Measurements from ENCODE around the gene GNG7.
"Not testable (repeated sequence)": the region's sequence is repeated elsewhere in the genome, so short reads cannot be mapped to it uniquely, and the experiment has no call there.

GNG7 gene

DNA sequence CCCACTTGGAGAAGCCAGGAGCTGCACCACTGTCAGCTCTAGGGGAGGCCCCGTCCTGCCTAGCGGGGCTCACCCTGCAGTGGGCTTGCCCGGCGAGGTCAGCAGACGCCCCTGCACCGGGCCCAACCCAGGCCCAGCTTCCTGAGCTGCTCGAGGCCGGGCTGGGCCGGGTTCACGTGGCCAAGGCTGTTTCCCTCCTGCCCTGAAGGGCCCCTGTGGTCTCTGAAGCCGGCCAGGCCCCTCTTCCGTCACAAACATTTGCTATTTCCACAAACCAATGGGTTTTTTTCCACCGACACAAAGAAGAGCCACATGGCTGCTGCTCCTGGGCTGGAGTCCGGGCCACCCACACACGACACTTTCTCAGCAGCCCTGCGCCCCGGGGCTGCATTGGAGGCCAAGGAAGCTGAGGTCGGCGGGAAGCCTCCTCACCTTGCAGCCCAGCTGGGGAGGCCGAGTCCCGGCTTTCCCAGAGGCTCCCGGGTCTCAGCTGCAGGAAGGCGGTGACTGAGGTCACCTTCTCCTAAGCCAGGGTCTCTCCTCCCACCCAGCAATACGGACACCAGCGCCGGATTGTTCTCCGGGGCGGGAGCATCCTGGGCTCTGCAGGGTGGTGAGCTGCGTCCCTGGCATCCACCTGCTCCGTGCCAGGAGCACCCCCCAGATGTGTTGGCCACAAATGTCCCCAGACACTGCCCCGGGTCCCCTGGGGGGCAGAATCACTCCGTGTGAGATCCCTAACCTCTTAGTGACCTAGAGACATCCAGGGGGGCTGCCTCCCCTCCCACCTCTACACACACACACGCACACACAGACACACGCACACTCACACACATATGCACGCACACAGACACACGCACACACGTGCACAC is 146.0 kb downstream of the GNG7 start:
- DNase-seq (ENCODE audit: low read depth in 1 of 2, low spot score in 1 of 2) = no peak

DNA sequence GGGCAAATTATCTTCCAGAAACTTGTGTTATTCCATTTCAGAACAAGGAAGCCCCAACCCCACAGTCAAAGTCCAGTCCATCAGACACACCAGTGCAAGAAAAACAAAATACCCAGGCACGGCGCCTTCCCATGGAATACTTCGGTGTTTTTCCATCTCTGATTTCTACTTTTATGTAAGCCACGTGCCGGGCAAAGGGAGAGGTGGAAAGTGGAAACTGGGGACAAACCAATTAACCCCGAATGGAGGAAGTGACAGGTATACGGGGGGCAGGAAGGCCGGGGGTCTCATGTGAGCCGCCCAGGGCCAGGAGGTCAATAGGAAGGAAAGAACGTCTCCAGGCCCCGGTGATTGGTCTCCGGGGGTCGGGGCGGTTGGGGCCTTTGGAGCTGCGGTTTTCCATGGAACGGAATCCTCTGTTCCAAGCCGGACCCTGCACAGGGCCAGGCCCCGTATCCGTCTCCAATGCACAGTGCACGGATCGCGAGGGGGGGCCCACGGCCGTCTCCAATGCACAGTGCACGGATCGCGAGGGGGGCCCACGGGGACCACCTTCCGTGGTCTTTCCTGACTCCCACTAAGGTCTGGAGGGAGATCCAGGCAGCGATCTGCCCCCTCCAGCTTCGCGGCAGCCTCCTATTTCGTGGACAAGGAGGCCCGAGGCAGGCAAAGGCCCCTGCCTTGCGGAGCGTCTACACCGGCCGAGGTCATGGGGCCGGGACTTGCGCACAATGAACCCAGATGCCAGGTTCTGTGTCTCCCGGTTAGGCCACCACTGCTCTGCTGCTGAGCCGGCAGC is 146.9 kb downstream of the GNG7 start:
- DNase-seq (ENCODE audit: low read depth in 1 of 2, low spot score in 1 of 2) = no peak

DNA sequence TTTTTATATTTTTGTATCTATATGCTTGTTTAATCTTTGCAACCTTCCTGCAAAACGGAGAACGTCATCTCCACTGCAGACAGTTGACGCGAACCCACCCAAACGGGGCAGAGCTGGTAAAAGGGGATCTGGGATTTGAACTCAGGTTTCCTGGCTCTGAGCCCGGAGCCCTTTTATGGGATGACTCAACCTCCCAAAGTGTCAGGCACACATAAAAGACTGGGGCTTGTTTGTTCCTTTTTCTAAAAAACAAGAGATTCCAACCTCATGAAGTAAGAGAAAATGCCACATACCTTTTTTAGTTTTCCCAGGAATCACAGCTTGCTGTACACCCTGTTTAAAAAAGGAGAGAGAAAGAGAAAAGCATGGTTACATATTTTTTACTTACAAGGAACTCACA is 147.6 kb downstream of the GNG7 start:
- DNase-seq (ENCODE audit: low read depth in 1 of 2, low spot score in 1 of 2) = no peak

DNA sequence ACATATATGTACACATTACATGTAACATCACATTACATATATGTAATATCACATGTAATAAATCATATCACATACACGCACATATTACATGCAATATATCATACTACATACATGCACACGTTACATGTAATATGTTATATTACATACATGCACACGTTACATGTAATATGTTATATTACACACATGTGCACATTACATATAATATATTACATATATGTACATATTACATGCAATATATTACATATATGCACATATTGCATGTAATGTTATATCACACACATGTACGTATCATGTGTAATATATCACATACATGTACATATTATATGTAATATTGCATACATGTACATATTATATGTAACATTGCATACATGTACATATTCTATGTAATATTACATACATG is 149.0 kb downstream of the GNG7 start:
- no peak for DNase-seq (ENCODE audit: low read depth in 1 of 2, low spot score in 1 of 2)

DNA sequence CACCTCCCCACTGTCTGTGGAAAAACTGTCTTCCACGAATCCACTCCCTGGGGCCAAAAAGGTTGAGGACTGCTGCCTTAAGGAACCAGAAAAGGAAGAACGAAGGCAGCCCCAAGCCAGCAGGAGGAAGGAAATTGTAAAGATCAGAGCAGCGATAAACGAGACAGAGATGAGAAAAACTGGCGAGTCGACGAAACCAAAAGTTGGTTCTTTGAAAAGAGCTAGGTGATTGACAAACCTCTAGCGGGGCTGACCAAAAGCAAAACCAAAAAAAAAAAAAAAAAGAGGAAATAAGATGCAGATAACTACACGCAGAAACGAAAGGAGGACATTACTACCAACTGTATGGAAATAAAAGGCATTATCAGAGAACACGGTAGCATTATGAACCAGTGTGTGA is 149.6 kb downstream of the GNG7 start:
- DNase-seq (ENCODE audit: low read depth in 1 of 2, low spot score in 1 of 2) = peak in 1 of 2 donors; percentile 24

DNA sequence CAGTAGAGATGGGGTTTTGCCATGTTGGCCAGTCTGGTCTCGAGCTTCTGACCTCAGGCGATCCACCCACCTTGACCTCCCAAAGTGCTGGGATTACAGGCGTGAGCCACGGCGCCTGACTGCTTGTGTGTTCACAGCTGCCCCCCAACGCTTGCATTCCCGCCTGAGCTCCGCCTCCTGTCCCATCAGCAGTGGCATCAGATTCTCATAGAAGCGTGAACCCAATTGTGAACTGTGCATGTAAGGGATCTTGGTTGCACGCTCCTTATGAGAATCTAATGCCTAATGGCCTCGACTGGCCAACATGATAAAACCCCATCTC is 150.7 kb downstream of the GNG7 start:
- DNase-seq (ENCODE audit: low read depth in 1 of 2, low spot score in 1 of 2) = no peak

DNA sequence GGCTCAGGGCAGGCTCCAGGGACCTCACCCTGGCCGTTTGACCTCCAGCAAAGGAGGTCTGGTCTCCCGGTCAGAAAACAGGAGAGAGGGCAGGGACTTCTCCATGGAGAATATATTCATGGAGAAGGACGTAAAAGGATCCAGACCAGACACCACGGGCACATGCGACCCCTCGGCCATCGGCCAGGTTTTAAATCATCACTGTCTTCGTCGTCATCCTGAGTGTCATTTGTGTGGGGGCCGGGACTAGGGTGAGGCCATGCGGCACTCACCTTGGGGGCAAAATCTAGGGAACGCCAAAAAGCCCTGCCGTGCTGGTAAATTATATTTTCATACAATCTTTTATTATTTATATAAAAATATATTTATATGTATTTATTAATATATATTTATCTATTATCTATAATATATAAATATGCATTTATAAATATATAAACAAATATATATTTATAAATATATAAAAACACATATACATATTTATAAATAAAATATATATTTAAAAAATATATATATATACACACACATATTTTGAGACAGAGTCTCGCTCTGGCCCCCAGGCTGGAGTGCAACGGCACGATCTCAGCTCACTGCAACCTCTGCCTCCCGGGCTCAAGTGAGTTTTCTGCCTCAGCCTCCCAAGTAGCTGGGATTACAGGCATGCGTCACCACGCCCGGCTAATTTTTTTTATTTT is 151.2 kb downstream of the GNG7 start:
- DNase-seq (ENCODE audit: low read depth in 1 of 2, low spot score in 1 of 2) = no peak

DNA sequence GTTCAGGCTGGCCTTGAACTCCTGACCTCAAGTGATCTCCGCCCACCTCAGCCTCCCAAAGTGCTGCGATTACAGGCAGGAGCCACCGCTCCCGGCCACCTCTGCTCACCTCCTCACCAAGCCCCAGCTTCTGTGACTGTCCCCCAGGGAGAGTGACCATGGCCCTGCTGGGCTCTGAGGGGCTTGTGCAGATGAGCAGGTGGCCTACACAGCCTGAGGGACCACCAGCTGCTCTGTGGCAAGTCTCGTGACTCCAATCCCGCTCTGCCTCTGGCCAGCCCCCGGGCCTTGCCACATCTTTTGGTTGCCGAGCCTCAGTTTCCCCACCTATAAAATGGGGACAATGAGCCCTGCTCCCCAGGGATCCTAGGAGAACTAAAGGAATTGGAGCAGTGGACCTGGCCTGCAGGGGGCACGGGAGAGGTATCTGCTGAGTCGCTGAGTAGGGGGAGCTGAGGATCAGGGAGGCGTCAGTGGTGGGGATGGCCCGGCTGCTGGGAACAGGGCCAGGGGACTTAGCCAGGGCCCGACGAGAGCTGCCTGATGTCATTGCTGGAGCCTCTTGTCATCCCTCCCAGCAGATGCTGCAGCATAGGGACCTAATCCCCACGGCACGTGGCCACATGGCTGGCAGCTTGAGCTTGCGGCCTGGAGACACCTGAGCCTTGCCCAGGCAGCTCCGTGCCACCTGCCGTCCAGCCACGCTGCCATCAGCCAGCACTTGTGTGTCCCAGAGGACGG is 151.9 kb downstream of the GNG7 start:
- DNase-seq (ENCODE audit: low read depth in 1 of 2, low spot score in 1 of 2) = no peak

DNA sequence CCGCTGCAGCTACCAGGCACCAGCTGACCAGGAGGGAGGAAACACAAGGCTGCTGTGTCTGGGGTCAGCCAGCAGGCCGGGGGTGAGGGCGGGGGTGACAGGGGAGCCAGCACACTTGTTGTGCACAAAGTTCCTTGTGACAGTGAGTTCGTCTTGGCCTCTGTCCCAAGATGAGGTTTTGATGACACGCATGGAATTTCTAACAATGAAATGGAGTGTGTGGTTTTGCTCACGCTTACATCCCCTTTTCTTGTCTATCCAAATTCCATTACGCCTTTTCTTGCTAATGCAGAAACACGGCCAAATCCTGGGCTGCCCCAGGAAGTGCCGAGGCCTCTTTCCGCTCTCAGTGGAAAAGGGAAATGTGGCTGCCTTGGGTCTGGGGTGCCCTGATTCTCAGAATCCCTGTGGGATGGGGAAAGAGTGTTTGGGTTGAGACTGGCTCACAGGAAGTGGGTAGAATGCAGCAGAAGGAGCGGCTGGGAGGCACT is 152.7 kb downstream of the GNG7 start:
- DNase-seq (ENCODE audit: low read depth in 1 of 2, low spot score in 1 of 2) = no peak

DNA sequence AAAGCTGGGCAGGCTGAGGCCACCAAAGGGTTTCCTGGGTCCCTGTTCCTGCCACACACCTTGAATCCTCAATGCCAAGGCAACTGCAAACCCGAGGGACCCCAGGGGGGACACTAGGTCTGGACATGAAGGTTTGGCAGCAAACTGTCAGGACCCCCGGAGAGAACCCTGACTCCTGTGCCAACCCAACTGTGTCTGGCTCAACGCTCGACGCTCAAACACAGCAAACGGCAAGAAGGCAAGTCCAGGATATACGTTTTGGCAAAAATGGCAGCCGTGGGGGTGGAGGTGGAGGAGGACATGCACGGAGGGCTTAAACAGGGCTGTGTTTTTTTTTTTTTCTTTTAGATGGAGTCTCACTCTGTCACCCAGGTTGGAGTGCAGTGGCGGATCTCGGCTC is 153.5 kb downstream of the GNG7 start:
- no peak for DNase-seq (ENCODE audit: low read depth in 1 of 2, low spot score in 1 of 2)

DNA sequence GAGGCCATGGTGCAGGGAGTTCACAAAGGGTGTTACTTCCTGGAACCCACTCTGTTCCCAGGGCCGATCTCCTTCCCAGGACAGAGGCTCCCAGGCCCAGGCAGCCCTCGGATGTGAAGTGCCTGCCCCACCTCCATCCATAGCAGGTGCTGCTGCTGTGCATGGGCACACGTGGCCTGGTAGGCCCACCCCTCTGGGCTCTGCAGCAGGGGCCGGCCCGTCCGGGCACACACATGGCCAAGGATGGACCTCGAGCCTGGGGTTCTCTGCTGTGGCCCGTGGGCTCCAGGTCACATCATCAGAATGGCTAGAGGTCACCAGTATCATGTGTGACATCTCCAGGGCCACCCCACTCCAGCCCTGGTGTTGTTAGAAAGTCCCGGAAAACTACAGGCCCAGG is 154.8 kb downstream of the GNG7 start:
- DNase-seq (ENCODE audit: low read depth in 1 of 2, low spot score in 1 of 2) = no peak

DNA sequence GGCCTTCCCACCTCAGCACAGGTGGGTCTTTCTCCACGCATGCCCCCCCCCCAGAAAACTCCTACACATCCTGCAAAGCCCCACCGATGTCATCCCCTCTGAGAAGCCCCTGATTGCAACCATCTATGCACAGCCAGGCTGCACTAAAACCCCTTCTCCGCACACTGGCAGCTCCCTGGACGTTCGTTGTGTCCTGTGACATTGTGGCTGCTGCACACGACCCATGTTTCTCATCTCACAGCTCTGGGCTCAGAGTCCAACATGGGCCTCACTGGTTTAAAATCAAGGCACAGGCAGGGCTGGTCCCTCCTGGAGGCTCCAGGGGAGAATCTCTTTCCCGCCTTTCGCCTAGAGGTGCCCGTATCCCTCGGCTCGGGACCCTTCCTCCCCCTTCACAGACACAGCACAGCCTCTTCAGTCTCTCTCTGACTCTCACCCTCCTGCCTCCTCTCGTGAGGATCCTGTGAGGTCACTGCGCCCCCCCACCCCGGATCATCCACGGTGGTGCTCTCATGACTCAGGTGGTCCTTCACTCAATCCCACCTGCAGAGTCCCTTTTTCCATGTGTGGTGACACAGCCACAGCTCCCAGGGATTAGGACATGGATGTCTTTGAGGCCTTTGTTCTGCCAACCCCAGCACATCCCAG is 155.3 kb downstream of the GNG7 start:
- no peak for DNase-seq (ENCODE audit: low read depth in 1 of 2, low spot score in 1 of 2)

DNA sequence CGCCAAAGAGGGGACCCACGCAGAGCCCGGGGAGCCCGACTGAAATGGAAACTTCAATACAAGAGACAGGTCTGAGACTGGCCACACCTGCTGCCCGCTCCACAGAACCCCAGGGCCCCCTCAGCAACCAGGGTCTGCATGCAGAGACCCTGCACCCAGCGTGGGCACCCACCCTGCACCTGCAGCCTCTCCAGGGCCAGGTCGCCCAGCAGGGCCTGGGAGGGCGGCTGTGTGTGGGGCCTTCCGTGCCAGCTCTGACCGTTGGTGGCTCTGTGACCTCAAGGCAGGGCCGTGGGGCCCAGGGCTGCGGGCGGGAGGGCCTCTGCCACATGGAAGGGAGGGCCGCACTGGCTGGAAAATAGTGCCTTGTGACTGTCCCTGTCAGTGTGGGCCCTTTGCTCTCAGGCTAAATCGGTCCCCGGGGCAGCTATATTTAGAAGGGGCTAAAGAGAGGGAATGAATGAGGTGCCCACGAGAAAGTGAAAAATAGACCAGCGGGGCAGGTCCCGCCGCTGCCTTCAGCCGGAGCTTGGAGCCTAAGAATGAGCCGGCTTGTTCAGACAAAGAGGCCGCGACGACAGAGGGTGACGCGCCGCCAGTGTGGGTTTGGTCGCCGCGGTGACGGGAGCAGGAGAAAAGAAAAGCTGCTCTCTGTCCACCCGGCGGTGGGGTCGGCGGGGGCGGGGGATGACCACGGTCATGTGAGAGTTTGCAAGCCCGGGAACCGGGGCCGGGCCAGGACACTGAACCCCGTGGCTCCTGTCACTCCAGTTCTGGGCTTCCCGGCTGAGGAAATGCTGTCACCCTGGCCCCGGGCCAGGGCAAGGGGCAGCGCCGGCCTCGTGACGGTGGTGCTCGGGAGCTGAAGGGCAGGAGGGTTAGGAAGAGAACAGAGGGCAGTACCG is 156.1 kb downstream of the GNG7 start:
- DNase-seq (ENCODE audit: low read depth in 1 of 2, low spot score in 1 of 2) = no peak

DNA sequence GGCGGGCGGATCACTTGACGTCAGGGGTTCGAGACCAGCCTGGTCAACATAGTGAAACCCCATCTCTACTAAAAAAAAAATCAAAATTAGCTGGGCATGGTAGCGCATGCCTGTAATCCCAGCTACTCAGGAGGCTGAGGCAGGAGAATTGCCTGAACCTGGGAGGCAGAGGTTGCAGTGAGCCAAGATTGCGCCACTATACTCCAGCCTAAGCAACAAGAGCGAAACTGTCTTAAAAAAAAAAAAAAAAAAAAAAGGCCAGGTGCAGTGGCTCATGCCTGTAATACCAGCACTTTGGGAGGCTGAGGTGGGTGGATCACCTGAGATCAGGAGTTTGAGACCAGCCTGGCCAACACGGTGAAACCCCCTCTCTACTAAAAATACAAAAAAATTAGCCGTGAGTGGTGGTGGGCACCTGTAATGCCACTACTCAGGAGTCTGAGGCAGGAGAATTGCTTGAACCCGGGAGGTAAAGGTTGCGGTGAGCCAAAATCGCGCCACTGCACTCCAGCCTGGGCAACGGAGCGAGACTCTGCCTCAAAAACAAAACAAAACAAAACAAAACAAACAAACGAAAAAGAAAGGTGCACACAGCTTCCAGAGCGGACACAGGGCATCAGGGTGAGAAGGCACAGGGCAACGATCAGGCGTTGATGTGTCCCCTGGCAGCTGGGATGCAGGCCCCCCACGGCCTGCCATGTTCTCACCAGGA is 156.9 kb downstream of the GNG7 start:
- not testable (repeated sequence) for DNase-seq (ENCODE audit: low read depth in 1 of 2, low spot score in 1 of 2)

DNA sequence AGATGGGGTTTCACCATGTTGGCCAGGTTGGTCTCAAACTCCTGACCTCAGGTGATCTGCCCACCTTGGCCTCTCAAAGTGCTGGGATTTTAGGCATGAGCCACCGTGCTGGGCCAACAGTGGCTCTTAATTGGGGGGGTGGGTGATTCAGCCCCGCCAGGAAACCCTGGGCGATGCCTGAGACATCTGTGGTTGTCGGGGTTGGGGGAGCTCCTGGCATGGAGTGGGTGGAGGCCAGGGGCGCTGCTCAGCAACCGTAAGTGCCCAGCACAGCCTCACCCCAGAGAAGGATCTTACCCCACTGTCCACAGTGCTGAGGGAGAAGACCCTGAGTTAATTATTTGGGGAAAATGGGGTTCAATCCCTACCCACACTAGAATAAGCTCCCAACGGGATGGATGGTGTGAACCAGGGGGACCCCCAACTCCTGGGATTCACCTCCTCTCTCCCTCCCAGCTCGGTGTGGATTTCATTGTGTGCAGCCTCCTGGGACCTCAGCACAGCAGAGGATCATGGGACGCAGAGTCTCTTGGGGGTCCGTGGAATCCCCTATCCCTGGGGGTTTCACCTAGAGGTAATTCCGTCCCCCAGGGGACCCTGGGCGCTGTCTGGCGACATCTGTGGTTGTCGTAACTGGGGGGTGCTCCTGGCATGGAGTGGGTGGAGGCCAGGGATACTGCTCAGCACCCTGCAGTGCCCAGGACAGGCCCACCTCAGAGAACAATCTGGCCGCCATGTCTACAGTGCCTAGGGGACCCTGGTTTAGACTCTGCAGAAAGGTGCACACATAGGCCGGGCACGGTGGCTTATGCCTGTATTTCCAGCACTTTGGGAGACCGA is 157.7 kb downstream of the GNG7 start:
- no peak for DNase-seq (ENCODE audit: low read depth in 1 of 2, low spot score in 1 of 2)

DNA sequence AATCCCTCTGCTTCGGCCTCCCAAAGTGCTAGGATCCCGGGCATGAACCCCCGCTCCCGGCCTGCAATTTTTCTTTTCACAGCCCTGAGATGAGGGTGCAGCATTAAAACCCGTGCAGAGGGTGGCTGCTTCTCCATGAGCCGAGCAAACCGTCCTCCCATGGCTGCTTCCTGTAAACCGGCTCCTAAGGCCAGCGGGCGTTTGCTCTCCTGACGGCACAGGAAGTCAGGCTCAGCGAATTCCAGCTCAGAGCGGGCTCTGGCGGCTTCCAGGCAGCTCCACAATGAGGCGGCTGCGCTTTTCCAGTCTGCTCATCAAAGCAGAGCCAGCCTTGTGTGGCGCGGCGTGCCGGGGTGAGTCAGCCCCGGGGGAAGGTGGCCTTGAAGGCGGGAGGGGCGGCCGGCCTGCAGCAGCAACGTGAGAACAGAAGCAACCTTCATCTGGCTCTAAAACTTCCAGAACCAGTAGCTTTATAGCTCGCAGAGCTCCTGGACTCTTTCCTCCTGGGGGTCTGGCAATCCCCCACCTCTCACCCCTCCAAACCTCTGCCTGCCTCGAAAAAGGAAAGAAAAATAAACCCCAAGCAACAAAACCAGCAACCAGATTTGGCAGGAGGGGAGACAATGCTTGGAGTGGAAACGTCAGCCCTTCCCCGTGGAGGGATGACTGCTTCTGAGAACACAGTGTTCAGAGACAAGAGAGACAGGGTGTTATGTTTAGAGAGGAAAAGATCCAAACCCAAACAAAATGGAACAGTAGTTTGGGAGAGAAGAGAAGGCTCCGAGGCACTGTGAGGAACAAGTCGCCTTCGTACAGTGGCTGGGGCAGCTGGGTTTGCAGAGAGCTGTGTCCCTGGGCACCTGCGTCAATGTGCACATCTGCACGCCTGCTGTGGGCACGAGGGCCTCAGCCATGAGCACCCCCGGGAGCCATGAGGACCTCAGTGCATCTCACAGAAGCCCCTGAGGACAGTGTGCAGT is 158.7 kb downstream of the GNG7 start:
- DNase-seq (ENCODE audit: low read depth in 1 of 2, low spot score in 1 of 2) = peak; percentile 51 to 65

DNA sequence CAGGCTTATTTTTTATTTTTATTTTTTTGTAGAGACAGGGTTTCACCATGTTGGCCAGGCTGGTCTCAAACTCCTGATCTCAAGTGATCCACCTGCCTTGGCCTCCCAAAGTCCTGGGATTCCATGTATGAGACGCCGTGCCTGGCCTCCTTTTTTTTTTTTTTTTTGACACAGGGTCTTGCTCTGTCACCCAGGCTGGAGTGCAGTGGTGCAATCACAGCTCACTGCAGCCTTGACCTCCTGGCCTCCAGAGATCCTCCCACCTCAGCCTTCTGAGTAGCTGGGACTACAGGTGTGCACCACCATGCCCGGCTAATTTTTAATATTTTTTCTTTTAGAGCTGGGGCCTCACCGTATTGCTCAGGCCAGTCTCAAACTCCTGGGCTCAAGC is 159.4 kb downstream of the GNG7 start:
- not testable (repeated sequence) for DNase-seq (ENCODE audit: low read depth in 1 of 2, low spot score in 1 of 2)
